H9 (cell line): ENCODE measurements around the gene AK8. TPM values are rescaled to one million over a fixed set of nuclear protein-coding genes. Genes with fewer than 3 reads are reported as not detected.

Source experiments
- DNase-seq: peaks from one replicate; pipeline ENCODE4 v3.0.0-alpha.2; 2017
- H2AFZ ChIP-seq: one replicate; pipeline ENCODE4 v1.6.1; 2013; ENCODE audit warnings: mild to moderate bottlenecking, low read length, control low read depth, moderate library complexity
- H2AK5ac ChIP-seq: 2 replicates; pipeline ENCODE4 v1.6.1; 2013; ENCODE audit warnings: low read length, control low read depth, mixed read lengths; ENCODE audit not compliant: insufficient read length
- H2BK120ac ChIP-seq: one replicate; pipeline ENCODE4 v1.6.1; 2013; ENCODE audit warnings: low read depth, mild to moderate bottlenecking, low read length, control low read depth, inconsistent platforms; ENCODE audit not compliant: poor library complexity, severe bottlenecking
- H2BK12ac ChIP-seq: 2 replicates; pipeline ENCODE4 v1.6.1; 2013; ENCODE audit warnings: low read length, control low read depth, mixed read lengths, low read depth; ENCODE audit not compliant: insufficient read length
- H2BK15ac ChIP-seq: 2 replicates; pipeline ENCODE4 v1.6.1; 2013; ENCODE audit warnings: low read depth, low read length, control low read depth
- H2BK20ac ChIP-seq: one replicate; pipeline ENCODE4 v1.6.1; 2013; ENCODE audit warnings: low read depth, mild to moderate bottlenecking, low read length, control low read depth, inconsistent platforms; ENCODE audit not compliant: poor library complexity, severe bottlenecking
- H2BK5ac ChIP-seq: 2 replicates; pipeline ENCODE4 v1.6.1; 2013; ENCODE audit warnings: low read length, control low read depth, mixed read lengths; ENCODE audit not compliant: insufficient read length
- H3K14ac ChIP-seq: 2 replicates; pipeline ENCODE4 v1.6.1; 2013; ENCODE audit warnings: low read length, control low read depth; ENCODE audit not compliant: insufficient read depth
- H3K18ac ChIP-seq: 2 replicates; pipeline ENCODE4 v1.6.1; 2013; ENCODE audit warnings: low read depth, mild to moderate bottlenecking, mixed read lengths, low read length, control low read depth; ENCODE audit not compliant: insufficient read length
- H3K23ac ChIP-seq: 2 replicates; pipeline ENCODE4 v1.6.1; 2013; ENCODE audit warnings: low read length, control low read depth, mixed read lengths, low read depth; ENCODE audit not compliant: insufficient read length
- H3K23me2 ChIP-seq: 2 replicates; pipeline ENCODE4 v1.6.1; 2013; ENCODE audit warnings: low read depth, mild to moderate bottlenecking, mixed read lengths, low read length, control low read depth; ENCODE audit not compliant: insufficient read length, poor library complexity, severe bottlenecking
- H3K27ac ChIP-seq: 2 replicates; pipeline ENCODE4 v1.5.1; 2013; ENCODE audit warnings: low read length, control low read depth, mixed read lengths, low read depth; ENCODE audit not compliant: insufficient read length
- H3K27me3 ChIP-seq: 2 replicates; pipeline ENCODE4 v1.6.1; 2013; ENCODE audit warnings: low read length, control low read depth, inconsistent platforms; ENCODE audit not compliant: insufficient read depth
- H3K4ac ChIP-seq: 2 replicates; pipeline ENCODE4 v1.6.1; 2013; ENCODE audit warnings: low read depth, mild to moderate bottlenecking, control low read depth, inconsistent platforms, low read length, moderate library complexity
- H3K4me1 ChIP-seq: 2 replicates; pipeline ENCODE4 v1.6.1; 2013; ENCODE audit warnings: low read length, control low read depth, inconsistent platforms; ENCODE audit not compliant: insufficient read depth
- H3K4me2 ChIP-seq: 2 replicates; pipeline ENCODE4 v1.6.1; 2013; ENCODE audit warnings: low read length, control low read depth, mixed read lengths; ENCODE audit not compliant: insufficient read length, insufficient read depth
- H3K56ac ChIP-seq: 2 replicates; pipeline ENCODE4 v1.6.1; 2013; ENCODE audit warnings: low read depth, mild to moderate bottlenecking, mixed read lengths, low read length, control low read depth; ENCODE audit not compliant: insufficient read length
- H3K79me1 ChIP-seq: 2 replicates; pipeline ENCODE4 v1.6.1; 2013; ENCODE audit warnings: low read depth, mild to moderate bottlenecking, moderate library complexity, low read length, control low read depth, inconsistent platforms; ENCODE audit not compliant: insufficient read depth, poor library complexity, severe bottlenecking
- H3K79me2 ChIP-seq: 2 replicates; pipeline ENCODE4 v1.6.1; 2013; ENCODE audit warnings: low read length, control low read depth, inconsistent platforms; ENCODE audit not compliant: insufficient read depth
- H3K9ac ChIP-seq: 2 replicates; pipeline ENCODE4 v1.6.1; 2013; ENCODE audit warnings: low read length, control low read depth, mixed read lengths; ENCODE audit not compliant: insufficient read length; ENCODE audit errors: extremely low read depth
- H3K9me3 ChIP-seq: one replicate; pipeline ENCODE4 v1.6.1; 2013; ENCODE audit warnings: low read depth, low read length, inconsistent platforms; ENCODE audit not compliant: control insufficient read depth
- H3T11ph ChIP-seq: one replicate; pipeline ENCODE4 v1.6.1; 2013; ENCODE audit warnings: mild to moderate bottlenecking, low read length, control low read depth, inconsistent platforms
- H4K20me1 ChIP-seq: one replicate; pipeline ENCODE4 v1.6.1; 2013; ENCODE audit not compliant: control insufficient read depth, insufficient read length, insufficient read depth
- H4K5ac ChIP-seq: 2 replicates; pipeline ENCODE4 v1.6.1; 2013; ENCODE audit warnings: low read depth, mild to moderate bottlenecking, mixed read lengths, low read length, control low read depth; ENCODE audit not compliant: insufficient read length
- H4K8ac ChIP-seq: replicated peaks from 2 replicates; pipeline ENCODE4 v1.6.1; 2013; ENCODE audit warnings: low read length, control low read depth, mixed read lengths, low read depth; ENCODE audit not compliant: insufficient read length
- H4K91ac ChIP-seq: 2 replicates; pipeline ENCODE4 v1.6.1; 2013; ENCODE audit warnings: low read depth, mild to moderate bottlenecking, moderate library complexity, mixed read lengths, low read length, control low read depth; ENCODE audit not compliant: insufficient read length
- H3K27ac Mint-ChIP-seq, 3 experiments: 2 replicates in 2 of 3; 3 replicates in 1 of 3; pipeline ENCODE4 v1.8.0; 2020 to 2021; ENCODE audit warnings: mixed read lengths in 3 of 3, mild to moderate bottlenecking in 1 of 3, moderate library complexity in 1 of 3
- H3K27me3 Mint-ChIP-seq: 2 replicates; pipeline ENCODE4 v1.8.0; 2021; ENCODE audit warnings: low read depth, mild to moderate bottlenecking, moderate library complexity, mixed read lengths
- H3K36me3 Mint-ChIP-seq, 3 experiments: 2 replicates in 2 of 3; 3 replicates in 1 of 3; pipeline ENCODE4 v1.8.0; 2020 to 2021; ENCODE audit warnings: low read depth in 3 of 3, mixed read lengths in 3 of 3; ENCODE audit not compliant: insufficient read depth in 1 of 3
- H3K4me1 Mint-ChIP-seq, 2 experiments: 2 replicates each; pipeline ENCODE4 v1.8.0; 2020; ENCODE audit warnings: mixed read lengths in 2 of 2
- H3K4me3 Mint-ChIP-seq, 2 experiments: 2 replicates in 1 of 2; 3 replicates in 1 of 2; pipeline ENCODE4 v1.8.0; 2020 to 2021; ENCODE audit warnings: mild to moderate bottlenecking in 2 of 2, mixed read lengths in 2 of 2, moderate library complexity in 1 of 2
- H3K9me3 Mint-ChIP-seq, 2 experiments: 2 replicates in 1 of 2; 3 replicates in 1 of 2; pipeline ENCODE4 v1.8.0; 2020; ENCODE audit warnings: mild to moderate bottlenecking in 2 of 2, mixed read lengths in 2 of 2, moderate library complexity in 1 of 2
- WGBS: extraction: QIAGEN DNeasy Blood & Tissue Kit; methylation state at CpG from one replicate; pipeline ENCODE4 v1.1.7; 2013; ENCODE audit warnings: missing lambda C conversion rate, low lambda C conversion rate, mixed read lengths; ENCODE audit not compliant: insufficient read length; ENCODE audit errors: extremely low coverage; 5-methylcytosine and 5-hydroxymethylcytosine counted together
- total RNA-seq: library from RNA; stranded (reverse); gene quantifications from 2 replicates; pipeline ENCODE4 v1.2.1, GENCODE V29; 2021
- TF ChIP-seq, protein P1 (sequence below): fragments of 200-600 bp; sonication (generic); conservative IDR thresholded peaks from 3 replicates; pipeline ENCODE4 v1.8.0; 2021; ENCODE audit warnings: antibody characterized with exemption, mild to moderate bottlenecking

The AK8 gene
- total RNA-seq, 1 experiment from 2014 or later = 0.44 TPM

DNA sequence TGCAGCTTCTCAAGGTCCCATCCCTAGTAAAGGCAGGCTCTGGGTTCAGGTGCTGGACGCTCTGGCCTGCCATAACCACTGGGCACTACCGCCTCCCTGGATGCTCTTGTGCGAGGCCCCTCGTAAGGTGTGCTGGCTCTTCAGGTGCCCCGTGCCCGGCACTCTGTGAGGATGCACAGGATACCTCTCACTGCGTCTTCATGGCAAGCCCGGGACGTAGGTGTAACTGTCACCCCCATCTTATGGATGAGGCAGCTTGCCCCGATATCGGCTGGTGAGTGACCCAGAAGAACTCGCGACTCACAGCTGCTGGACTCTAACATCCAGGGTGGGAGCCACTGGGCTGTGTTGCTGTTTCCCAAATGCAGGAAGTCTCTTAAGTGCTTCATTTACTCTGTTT lies 128.8 kb downstream of the AK8 start:
- Histone ChIP-seq H3K23me2 (peaks cover 4% of the 10 kb centered on the region), H3K4me2 (no peak overlapping the region), H3K27me3 (peaks cover 3% of the 10 kb centered on the region; the same call in 1 of the 2 replicates), H2BK15ac (no peak overlapping the region), H2AFZ (no peak overlapping the region), H3K9me3 (no peaks in the 10 kb centered on the region), H2BK120ac (no peak overlapping the region), H3K4me1 (peaks cover 5% of the 10 kb centered on the region), H3K79me2 (no peaks in the 10 kb centered on the region), H3K18ac (no peak overlapping the region), H4K20me1 (no peaks in the 10 kb centered on the region), H3K14ac (no peak overlapping the region), H4K91ac (no peak overlapping the region), H3K56ac (no peak overlapping the region), H4K8ac (no peak overlapping the region), H3K4ac (no peak overlapping the region), H2BK5ac (no peak overlapping the region), H3K27ac (no peak overlapping the region), H3T11ph (no peak overlapping the region), H3K79me1 (no peaks in the 10 kb centered on the region), H4K5ac (no peak overlapping the region), H2AK5ac (no peak overlapping the region), H2BK20ac (no peak overlapping the region), H2BK12ac (no peak overlapping the region), H3K23ac (no peak overlapping the region), H3K9ac (no peak overlapping the region)
- no peak for DNase-seq
- Mint-ChIP-seq H3K4me3 (no peak overlapping the region), H3K4me1 (peaks cover 35 to 42% of the 10 kb centered on the region in 2 experiments), H3K9me3 (no peaks in the 10 kb centered on the region), H3K27ac (no peak overlapping the region), H3K36me3 (no peaks in the 10 kb centered on the region), H3K27me3 (peaks cover 57% of the 10 kb centered on the region)
- TF ChIP-seq, protein P1, sequence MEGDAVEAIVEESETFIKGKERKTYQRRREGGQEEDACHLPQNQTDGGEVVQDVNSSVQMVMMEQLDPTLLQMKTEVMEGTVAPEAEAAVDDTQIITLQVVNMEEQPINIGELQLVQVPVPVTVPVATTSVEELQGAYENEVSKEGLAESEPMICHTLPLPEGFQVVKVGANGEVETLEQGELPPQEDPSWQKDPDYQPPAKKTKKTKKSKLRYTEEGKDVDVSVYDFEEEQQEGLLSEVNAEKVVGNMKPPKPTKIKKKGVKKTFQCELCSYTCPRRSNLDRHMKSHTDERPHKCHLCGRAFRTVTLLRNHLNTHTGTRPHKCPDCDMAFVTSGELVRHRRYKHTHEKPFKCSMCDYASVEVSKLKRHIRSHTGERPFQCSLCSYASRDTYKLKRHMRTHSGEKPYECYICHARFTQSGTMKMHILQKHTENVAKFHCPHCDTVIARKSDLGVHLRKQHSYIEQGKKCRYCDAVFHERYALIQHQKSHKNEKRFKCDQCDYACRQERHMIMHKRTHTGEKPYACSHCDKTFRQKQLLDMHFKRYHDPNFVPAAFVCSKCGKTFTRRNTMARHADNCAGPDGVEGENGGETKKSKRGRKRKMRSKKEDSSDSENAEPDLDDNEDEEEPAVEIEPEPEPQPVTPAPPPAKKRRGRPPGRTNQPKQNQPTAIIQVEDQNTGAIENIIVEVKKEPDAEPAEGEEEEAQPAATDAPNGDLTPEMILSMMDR = no peak
- WGBS = no CpG with 5 or more reads among the region's 13 CpGs
